NOMO-1 treated with DMSO at 0.1 percent for 48 hours (cell line): ENCODE data around the gene TAMALIN.

Experiments used
- DNase-seq: peaks from one replicate; lab custom pipeline; 2025; ENCODE audit not compliant: unreplicated experiment; lab: John Stamatoyannopoulos, UW

TAMALIN gene

GRCh38 chr12:52035190-52035589 lies 28.4 kb downstream of the TAMALIN start:
- no peak for DNase-seq

GRCh38 chr12:52035926-52036325 lies 29.2 kb downstream of the TAMALIN start:
- no peak for DNase-seq

DNA sequence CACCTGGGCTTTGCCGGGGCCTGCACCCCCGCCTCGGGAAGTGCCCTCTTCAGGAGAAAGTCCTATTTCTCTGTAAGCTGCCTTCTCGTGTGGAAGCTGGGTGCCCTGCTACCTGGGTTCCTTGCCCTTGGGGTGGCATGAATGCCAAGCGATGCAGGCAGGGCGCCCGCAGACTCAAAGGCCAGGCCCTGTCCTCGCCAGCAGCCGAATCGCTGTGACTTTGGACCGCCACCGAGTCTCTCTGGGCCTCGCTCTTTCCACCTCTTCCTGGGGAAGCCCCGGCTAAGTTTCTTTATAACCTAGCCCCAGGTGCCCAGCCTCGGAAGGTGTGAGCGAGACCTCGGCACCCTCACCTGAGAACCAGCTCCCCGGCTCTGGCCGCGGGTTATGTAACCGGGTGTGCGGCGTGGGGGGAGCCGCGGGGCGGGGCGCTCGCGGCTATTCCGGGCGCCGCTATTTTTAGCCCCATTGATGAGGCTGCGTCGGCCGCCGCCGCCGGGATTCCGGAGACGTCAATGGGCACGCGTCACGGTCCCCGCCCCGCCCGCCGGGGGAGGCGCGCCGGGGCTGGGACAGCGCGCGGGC lies 29.9 kb downstream of the TAMALIN start:
- DNase-seq: peak; percentile 62

- DNase-seq: no peak
Measured at GRCh38 chr12:52037248-52037861, 30.6 kb downstream of the TAMALIN start.

DNA sequence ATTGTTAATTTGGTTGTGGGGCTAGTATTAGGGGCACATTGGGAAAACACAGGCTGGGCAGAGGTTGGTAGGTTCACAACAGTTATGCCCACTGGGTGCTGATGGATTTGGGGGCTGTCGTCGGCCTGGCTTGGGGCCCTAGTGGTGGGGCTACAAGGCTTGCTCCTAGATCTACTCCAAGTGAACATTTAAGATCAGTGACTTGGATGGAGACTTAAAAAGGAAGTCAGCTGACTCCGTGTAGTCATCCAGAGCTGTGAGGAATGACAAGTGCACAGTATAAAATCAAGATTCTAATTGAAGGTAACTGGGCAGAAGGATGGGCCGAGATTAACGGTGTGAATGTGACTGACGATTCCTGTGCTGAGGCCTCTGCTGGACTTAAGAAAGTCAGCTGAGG lies 31.7 kb downstream of the TAMALIN start:
- DNase-seq: no peak

DNA sequence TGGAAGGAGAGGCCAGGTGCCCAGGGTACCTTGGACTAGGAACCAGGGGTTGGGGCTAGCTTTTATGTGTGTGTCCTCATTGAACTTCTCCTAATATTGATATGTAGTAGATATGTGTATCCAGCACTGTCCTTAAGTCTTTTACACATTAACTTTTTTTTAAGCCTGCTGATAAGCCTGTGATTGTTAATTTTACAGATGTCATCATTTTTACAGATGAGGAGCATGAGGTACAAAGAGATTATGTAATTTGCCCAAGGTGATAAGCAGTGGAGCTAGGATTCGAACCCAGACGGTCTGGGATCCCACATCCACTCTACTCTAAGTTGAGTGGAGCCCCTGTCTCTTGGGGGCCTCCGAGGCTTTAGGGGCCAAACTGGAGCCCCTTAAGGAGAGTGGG lies 34.3 kb downstream of the TAMALIN start:
- no peak for DNase-seq

DNA sequence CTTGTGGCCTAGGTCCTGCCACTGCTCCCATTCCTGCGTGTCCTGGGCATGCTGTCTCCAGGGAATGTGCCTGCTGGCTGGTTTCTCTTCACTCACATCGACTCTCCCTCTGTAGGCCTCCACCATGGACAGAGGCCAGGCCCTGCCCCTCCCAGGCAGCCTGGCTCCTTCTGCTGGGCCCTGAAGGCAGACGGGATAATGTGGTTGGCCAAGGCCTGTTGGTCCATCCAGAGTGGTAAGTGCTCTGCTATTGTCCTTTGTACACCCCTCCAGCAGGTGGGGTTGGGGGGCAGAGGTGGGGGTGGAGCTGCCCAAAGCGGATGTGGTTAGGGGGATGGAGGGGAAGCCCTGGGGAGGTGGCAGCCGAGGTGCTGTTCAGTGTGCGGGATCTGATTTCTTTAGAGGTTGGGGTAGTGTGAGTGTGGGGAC lies 35.0 kb downstream of the TAMALIN start:
- no peak for DNase-seq

GRCh38 chr12:52042706-52043385 lies 36.1 kb downstream of the TAMALIN start:
- no peak for DNase-seq

DNA sequence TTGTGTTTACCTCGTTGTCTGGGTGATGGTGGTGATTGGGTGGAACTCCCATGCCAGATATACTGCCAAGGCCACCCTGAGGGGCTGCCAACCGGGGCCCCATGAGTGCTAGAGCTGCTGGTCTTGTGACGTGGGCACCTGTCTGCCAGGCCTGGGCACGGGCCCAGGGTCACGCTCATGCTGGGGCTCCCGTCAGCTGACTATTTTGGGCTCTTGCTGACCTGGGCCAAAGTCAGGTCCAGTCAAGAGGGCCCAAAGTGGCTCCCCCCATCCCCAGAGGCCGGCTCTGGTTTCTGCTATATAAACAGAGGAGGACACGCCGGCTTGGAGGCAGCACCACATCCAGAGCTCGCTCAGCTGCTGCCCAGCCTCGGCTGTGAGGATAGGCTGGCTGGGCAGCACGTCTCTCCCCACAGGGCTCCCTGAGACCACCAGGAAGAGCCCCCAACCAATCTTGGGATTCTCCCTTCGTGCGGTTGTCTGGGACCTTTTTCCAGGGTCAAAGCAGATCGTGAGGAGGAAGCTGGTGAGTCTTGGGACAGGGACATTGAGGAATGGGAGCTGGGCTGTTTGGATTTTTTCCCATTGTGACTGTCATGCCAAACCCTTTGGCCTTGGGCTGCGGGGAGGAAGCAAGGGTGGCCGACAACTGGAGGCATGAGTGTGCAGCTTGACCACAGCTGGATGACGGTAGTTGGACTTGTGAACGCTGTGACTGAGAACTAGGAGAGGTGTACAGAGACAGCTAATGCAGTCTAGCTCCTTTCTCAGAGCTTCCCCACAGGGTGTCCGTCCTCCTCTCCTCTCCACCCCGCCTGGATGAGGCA lies 36.9 kb downstream of the TAMALIN start:
- no peak for DNase-seq

- DNase-seq: no peak
Measured at GRCh38 chr12:52044292-52044983, 37.7 kb downstream of the TAMALIN start.

DNA sequence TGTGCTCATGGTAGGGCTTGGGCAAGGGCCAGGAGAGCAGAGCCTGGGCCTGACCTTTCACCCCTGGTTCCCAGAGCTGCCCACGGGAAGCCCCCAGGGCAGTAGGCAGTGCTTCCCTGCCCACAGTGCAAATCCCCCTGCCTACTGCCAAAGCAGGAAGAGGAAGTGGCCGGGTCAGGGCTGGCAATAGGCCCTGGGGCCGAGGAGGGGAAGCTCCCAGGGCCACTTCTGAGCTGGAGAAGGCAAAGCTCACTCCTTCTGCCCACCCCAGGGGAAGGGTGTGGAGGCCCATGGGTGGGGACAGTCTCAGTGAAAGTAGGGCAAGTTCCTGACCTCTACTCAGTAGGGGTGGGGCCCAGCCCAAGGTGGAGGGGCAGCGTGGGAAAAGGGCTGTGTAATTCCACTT lies 39.1 kb downstream of the TAMALIN start:
- DNase-seq: peak; percentile 68

- DNase-seq: no peak
Measured at GRCh38 chr12:52046859-52047258, 40.1 kb downstream of the TAMALIN start.

- DNase-seq: no peak
Measured at GRCh38 chr12:52049286-52049685, 42.5 kb downstream of the TAMALIN start.

GRCh38 chr12:52049688-52050087 lies 42.9 kb downstream of the TAMALIN start:
- DNase-seq: no peak

- no peak for DNase-seq
Measured at GRCh38 chr12:52050116-52050757, 43.5 kb downstream of the TAMALIN start.

DNA sequence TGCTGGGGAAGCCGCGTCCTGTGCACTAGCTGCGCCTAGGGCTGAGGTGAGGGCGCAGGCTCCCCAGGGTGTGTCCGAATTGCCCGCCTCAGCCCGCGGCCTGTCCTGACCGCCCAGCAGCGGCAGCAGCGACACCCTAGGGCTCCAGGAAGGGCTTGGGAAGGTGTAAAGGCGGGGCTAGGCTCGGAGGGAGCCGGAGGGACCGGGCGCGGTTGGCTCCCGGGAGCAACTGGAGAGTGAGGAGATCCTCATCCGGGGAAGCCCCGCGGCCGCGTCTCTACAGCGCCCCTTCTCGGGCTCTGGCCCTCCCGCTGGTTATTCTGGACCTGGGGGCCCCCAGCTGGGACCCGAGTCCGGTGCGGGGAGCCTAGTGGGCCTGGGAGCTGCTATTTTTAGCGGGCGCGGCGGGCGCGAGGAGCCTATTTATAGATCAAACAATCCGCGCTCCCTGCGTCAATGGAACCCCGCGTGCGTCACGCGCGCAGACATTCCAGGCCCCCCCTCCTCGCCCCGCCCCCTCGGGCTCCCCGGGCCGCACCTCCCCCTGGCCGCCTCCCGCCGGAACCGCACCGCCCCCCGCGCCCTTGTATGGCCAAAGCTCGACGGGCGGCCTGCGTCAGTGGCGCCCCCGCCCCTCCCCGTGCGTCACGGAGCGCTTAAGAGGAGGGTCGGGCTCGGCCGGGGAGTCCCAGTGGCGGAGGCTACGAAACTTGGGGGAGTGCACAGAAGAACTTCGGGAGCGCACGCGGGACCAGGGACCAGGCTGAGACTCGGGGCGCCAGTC lies 44.2 kb downstream of the TAMALIN start, which contains the start of gene NR4A1:
NR4A1 (plus strand) TSS at position 685 of the 784 bp plus-strand sequence. CDS start 2,887 bp downstream, outside the sequence.
- DNase-seq: peak; percentile 84

GRCh38 chr12:52052468-52053186 lies 45.9 kb downstream of the TAMALIN start:
- DNase-seq: no peak

- DNase-seq: no peak
Measured at GRCh38 chr12:52053536-52054209, 46.9 kb downstream of the TAMALIN start.
